22Rv1 (cell line): ENCODE measurements around the gene GABRB1.

Experiments used
- ZFX ChIP-seq: fragments of 450-650 bp; IDR thresholded peaks from 2 replicates; pipeline ENCODE4 v1.6.1; 2017; ENCODE audit warnings: antibody characterized with exemption, borderline replicate concordance
- TF ChIP-seq, protein P1 (sequence below): fragments of 450-650 bp; IDR thresholded peaks from 2 replicates; pipeline ENCODE4 v1.5.1; 2017; ENCODE audit warnings: mild to moderate bottlenecking

DNA sequence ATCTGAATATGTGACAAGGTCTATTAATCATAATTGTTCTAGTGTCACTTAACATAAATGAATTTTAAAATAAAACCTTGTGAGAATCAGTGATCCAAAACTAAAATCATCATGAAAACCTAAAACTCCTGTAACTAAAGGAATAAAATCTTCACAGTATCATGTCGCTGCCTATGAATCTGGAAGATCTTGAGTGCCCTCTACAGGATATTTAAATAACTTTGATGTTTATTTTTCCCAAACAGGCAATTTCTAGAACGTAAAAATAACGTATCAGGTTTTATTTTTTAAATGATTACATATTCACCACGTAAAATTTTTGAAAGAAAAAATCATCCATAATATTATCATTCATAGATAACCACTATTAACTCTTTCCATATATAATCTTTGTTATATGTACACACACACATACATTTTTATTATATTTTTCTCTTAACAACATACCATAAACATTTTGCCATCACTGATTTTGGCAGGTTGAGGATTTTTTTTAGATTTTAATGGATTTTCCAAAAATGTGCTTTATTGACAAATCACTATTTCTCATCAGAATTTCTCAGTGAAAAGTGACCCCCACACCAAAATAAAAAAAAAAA lies 352.6 kb downstream of the GABRB1 start:
- TF ChIP-seq, protein P1, sequence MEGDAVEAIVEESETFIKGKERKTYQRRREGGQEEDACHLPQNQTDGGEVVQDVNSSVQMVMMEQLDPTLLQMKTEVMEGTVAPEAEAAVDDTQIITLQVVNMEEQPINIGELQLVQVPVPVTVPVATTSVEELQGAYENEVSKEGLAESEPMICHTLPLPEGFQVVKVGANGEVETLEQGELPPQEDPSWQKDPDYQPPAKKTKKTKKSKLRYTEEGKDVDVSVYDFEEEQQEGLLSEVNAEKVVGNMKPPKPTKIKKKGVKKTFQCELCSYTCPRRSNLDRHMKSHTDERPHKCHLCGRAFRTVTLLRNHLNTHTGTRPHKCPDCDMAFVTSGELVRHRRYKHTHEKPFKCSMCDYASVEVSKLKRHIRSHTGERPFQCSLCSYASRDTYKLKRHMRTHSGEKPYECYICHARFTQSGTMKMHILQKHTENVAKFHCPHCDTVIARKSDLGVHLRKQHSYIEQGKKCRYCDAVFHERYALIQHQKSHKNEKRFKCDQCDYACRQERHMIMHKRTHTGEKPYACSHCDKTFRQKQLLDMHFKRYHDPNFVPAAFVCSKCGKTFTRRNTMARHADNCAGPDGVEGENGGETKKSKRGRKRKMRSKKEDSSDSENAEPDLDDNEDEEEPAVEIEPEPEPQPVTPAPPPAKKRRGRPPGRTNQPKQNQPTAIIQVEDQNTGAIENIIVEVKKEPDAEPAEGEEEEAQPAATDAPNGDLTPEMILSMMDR, result peak; percentile 80
- TF ChIP-seq ZFX, result no peak
